ENCODE results near the gene CBX7.

CBX7 gene

DNA sequence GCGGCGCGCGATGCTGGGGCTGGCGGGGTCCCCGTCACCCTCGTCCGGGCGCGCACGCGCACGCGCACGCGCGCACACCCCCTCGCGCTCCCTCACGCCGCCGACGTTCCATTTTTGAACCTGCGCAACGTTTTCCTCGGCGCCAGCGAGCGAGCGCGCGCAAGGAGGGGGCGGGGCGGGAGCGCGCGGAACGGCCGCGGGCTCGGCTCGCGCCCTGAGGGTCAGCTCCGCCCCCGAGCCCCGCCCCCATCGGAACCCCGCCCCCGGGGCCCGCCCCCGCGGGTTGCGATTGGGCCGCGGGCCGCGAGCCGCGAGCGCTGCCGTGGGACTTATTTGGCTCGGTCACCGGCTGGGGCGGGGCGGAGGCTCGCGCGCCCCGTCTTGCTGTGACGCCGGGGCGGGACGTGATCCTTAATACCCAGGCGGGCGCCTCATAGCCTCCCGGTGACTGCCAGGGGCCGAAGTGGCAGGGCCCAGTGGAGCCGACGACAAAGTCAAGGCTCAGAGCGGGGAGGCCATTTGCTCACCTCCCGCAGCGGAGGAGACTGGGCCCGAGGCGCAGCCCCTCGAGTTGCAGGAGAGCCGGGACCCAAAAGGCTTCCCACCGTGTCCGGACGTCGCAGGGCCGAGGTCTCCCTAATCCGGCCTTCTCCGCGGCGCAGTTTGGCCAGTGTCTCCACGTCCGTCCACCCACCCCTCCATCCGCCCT is at the start of gene CBX7:
CBX7 (minus strand) TSS at position 170 of the 709 bp plus-strand sequence. CDS start 236 bp downstream, outside the sequence.
- DNase-seq (ENCODE audit: extremely low read depth in 1 of 2, low read depth in 1 of 2), result peak; percentile 76 to 92

DNA sequence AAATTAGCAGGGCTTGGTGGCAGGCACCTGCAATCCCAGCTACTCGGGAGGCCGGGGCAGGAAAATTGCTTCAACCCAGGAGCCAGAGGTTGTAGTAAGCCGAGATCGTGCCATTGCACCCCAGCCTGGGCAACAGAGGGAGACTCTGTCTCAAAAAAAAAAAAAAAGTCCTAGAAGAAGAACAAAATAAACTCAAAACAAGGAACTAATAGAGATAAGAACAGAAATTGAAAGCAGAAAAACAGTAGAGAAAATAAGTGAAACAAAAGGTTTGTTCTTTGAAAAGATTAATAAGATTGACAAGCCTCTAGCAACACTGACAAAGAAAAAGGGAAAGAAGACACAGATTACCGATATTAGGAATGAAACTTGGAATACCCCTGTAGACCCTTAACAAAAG is 45.1 kb upstream of the CBX7 start:
- DNase-seq (ENCODE audit: extremely low read depth in 1 of 2, low read depth in 1 of 2), result no peak

DNA sequence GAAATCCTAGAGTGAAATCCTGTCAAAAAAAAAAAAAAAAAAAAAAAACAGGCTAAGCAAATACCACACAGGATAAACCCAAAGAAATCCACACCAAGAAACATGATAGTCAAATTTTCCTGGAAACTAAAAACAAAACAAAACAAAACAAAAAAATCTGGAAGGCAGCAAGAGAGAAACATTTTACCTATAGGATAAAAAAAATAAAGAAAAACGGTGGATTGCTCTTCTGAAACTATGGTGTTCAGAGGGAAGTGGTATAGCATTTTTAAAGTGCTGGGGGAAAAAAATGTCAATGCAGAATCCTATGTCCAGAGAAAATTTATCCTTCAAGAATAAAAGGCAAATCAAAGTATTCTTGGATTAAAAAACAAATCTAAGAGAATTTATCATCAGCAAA is 41.6 kb upstream of the CBX7 start:
- DNase-seq (ENCODE audit: extremely low read depth in 1 of 2, low read depth in 1 of 2), result no peak

DNA sequence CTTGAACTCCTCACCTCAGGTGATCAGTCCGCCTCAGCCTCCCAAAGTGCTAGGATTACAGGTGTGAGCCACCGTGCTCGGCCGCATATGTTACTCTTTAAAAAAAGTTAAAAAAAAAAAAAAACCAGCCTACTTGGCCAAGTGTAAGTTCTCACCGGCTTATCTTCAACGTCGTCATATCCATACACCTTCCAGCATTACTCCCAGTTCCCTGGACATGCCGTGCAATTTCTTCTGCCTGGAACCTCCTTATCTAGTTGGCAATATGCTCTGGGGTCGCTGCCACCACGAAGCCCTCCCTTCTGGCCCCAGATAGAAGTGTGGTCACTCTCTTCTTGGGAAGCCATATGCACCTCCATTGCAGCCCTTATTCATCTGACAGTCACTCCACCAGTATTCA is 36.3 kb upstream of the CBX7 start:
- DNase-seq (ENCODE audit: extremely low read depth in 1 of 2, low read depth in 1 of 2), result no peak

DNA sequence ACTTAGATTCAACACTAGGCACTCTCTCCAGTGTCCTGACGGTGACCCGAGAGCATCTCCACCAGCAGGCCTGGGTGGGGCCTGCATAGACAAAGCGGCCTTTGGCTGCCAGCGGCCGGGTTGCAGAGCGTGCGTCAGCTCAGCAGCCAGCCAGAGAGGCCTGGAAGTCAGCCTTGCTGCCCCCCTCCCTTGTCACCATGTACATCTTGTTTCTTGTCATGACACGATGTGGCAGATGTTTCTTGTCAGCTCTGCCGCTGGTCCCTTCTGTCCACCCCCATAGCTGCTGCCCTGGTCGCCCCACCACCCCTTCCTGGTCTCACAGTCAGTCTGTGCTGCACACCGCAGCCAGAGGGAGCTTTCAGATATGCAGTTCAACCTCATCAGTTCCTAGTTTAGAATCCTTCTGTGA is 33.1 kb upstream of the CBX7 start:
- no peak for DNase-seq (ENCODE audit: extremely low read depth in 1 of 2, low read depth in 1 of 2)

DNA sequence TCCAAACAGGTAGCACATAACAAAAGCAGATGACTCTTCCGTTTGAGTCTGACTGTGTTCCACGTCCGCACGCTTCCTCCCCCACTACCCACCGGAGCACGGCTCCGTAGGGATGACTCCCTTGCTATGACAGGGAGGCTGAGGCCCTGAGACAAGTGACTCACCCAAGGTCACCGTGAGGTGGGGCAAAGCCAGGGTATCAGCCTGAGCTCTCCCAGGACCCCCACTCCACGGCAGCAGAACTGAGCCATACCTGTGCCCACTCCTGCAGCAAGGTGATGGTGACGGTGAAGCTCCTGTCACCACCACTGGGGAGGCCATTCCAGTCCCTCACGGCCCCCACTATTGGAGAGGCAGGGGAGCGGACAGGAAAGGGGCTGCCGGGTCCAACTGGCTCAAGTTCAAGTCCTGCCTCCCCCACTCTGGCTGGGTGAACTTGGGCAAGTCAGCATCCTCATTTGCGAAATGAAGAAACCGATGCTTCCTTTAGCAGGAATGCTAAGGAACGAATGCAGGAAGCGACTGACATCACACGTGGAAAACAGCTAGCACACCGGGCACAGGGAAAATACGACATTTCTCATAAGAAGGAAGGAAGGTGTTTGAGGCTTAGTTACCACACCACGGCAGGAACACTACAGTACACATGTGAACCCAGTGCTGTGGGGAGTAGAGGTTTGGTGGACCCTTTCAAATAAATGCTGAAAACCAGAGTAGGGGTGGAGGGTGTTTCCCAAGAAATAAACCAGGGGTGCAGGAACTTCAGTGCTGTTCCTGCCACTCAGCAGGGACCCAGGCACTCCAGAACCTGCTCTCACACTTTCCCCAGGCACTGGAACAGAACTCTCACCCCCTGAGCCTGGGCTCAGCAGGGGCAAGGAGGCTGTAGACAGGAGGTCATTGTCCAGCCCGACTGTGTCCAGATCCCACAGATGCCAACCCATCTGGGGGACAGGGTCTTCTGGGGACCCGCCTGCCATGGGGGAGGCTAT is 32.4 kb upstream of the CBX7 start:
- no peak for DNase-seq (ENCODE audit: extremely low read depth in 1 of 2, low read depth in 1 of 2)

DNA sequence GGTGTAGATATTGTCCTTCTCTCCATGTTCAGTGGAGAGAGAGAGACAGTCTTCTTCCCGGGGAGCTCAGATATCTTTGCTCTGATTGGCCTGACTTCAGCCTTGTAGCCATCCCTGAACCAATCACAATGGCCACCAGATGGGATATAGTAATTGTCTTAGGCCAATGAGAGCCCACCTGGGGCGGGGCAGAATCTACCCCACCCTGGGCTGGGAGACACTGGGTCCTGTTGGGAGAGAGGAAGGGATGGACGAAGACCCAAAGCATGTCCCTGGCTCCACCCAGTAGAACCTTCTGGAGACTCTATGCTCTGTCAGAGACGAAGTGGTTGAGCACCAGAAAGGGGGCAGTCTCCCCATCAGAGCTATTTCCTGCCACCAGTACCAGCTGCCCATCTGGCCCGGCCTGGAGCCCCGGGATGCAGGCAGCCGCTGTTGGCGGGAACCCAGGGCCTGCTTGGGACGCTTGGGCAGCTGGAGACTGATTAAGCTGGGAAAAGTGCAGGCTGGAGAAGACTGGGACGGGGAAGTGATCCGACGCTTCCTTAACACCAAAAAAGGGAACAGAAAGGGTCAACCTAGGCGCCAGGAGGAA is 31.6 kb upstream of the CBX7 start:
- no peak for DNase-seq (ENCODE audit: extremely low read depth in 1 of 2, low read depth in 1 of 2)

DNA sequence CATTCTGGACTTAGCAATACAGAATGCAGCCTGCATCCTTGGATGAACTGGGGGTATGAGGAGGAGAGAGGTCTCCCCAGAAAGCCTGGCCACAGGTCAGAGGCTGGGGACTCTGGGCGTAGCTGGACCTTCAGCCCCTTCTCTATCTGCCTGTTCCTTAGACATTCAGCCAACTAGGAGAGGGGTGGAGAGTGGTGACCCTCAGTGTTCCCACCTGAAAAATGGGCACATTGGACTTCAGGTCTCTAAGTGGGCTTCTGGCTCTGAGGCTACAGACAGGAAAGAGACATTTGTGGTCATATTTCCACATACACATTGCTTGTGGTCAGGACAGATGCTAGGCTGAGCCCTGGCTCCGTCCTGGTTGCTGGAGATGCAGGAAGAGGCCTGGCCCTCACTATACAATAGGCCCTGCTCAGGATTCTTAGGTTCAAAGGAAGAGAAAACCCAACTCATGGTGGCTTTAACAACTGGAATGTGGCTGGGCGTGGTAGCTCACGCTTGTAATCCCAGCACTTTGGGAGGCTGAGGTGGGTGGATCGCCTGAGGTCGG is 30.1 kb upstream of the CBX7 start:
- no peak for DNase-seq (ENCODE audit: extremely low read depth in 1 of 2, low read depth in 1 of 2)

DNA sequence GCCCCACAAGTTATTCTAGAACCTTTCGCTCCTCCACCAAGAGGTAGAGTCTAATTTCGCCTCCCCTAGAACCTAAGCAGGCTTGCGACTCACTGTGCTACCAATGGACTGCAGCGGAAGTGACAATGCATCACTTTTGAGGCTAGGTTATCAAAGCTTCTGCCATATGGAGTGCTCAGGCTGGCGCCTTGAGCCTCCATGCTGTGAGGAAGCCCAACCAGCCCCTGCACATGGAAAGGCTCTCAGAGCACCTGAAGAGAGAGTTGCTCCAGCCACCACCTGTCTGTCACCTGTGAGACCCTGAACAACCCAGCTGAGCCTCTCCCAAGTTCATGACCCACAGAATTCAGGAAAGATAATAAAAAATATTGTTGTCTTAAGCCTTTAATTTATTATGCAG is 29.3 kb upstream of the CBX7 start:
- DNase-seq (ENCODE audit: extremely low read depth in 1 of 2, low read depth in 1 of 2), result no peak

DNA sequence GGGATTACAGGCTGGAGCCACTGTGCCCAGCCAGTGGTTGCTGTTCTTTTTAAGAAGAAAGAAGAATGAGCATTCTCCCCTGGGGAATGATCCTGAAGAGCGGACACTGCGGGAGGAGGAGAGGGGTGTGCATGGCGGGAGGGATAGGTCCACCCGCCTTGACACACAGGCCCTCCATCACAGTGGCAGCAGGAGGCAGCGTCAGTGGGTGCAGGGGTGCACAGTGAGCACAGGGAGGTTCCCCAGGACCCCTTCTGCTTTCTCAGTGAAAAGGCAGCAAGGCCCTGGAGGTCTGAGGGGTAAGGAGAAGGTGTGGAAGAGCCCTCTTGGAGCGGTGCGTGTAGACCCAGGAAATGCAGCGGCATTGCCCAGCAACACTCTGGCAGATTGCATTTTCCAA is 28.9 kb upstream of the CBX7 start:
- DNase-seq (ENCODE audit: extremely low read depth in 1 of 2, low read depth in 1 of 2), result no peak

DNA sequence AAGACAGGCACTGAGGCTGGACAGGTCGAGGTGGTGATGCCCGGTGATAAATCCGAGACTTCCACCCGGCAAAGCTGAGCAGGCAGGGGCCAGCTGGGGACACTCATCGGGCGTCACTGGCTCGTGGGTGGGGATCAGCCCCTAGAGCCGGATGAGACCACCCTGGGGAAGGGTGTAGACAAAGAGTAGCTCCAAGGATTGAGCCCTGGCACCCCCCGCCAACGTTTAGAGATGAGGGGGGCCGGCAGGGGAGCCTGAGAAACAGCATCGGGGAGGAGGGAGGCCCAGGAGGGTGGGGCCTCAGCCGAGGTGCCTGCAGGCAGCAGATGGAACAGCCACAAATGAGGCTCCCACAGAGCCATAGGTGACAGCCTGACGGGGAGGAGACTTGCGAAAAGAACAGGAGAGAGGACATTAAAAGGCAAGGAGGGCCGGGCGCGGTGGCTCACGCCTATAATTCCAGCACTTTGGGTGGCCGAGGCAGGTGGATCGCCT is 27.4 kb upstream of the CBX7 start:
- DNase-seq (ENCODE audit: extremely low read depth in 1 of 2, low read depth in 1 of 2), result no peak

DNA sequence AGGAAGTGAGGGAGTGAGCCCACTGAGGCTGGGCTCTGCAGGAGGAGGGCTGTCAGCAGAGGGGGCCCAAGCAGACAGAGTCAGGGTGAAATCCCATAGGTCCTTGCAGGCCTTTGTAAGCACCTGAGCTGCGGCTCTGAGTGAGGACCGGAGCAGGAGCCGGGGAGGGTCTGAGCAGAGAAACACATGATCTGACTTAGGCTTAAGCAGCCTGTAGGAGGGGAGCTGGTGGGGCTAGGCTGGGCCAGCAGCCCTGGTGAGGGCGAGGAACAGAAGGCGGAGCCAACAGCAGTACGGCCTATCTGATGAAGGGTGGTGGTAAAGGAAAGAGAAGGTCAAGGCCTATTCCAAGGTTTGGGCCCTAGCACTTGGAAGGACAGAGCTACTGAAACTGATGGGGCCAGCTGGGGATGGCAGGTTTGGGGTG is 26.9 kb upstream of the CBX7 start:
- no peak for DNase-seq (ENCODE audit: extremely low read depth in 1 of 2, low read depth in 1 of 2)

DNA sequence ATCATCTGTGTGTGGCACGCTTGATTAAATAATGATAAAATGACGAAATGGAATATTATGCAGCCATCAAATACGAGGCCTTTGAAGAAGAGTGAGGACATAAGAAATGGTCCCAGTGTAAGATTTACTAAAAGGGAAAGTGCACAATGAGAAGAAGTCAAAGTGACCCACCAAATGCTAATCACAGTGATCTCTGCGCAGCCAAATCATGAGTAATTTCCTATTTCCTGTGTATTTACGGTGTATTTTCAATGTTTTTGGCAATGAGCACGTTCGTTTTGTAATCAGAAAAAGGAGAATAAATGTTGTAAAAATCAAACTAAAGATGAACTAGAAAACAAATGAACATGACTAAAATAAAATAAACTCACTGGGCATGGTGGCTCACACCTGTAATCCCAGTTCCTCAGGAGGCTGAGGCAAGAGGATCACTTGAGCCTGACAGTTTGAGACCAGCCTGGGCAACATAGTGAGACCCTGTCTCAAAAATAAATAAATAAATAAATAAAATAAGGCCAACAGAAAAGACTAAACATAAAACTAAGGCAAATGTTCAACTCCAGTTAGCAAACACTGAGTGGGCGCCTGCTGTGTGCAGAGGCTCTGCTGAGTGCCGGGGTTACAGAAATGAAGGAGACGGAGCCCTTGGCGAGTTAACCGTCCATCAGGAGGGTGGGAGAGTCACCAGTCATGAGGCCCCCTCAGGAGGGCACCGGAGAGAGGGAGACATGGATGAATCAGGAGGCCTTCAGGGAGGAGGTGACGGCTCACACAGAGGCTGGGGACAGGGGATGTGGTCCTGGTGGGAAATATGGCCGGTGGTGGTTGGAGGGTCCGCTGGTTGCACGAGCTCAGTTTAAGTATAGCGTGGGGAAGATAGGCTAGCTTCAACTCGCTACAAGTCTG is 26.0 kb upstream of the CBX7 start:
- no peak for DNase-seq (ENCODE audit: extremely low read depth in 1 of 2, low read depth in 1 of 2)

DNA sequence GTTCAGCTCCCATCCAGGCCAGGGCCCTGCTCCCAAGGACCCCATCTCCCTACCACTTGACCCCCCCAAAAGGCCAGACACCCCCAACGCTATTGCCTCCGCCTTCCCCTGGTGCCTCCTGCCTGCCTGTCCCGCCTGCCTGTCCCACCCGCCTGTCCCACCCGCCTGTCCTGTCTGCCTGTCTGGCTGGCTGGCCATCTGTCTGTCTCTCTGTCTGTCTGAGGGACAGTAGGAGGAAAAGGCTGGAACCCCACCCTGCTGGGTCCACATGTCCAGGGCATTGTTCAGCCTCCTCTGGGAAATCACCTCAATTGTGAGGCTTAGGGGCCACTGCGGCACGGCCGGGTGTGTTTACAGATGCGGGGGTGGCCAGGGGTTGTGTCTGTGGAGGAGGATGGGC is 25.3 kb upstream of the CBX7 start:
- no peak for DNase-seq (ENCODE audit: extremely low read depth in 1 of 2, low read depth in 1 of 2)

DNA sequence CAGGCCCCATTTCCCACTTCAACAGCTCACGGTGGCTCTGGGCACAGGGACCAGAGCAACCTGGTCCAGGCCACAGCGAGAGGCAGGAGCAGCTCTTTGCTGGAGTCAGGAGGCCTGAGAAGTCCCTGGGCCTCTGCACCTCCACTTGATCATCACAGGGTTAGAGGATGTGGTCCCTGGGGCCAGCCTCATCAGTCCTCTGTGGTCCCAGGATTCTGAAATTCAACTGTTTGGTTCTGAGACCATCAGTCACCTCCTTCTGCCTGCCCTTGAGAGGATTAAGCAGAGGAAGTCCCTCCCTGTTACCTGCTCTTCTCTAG is 24.9 kb upstream of the CBX7 start:
- no peak for DNase-seq (ENCODE audit: extremely low read depth in 1 of 2, low read depth in 1 of 2)

DNA sequence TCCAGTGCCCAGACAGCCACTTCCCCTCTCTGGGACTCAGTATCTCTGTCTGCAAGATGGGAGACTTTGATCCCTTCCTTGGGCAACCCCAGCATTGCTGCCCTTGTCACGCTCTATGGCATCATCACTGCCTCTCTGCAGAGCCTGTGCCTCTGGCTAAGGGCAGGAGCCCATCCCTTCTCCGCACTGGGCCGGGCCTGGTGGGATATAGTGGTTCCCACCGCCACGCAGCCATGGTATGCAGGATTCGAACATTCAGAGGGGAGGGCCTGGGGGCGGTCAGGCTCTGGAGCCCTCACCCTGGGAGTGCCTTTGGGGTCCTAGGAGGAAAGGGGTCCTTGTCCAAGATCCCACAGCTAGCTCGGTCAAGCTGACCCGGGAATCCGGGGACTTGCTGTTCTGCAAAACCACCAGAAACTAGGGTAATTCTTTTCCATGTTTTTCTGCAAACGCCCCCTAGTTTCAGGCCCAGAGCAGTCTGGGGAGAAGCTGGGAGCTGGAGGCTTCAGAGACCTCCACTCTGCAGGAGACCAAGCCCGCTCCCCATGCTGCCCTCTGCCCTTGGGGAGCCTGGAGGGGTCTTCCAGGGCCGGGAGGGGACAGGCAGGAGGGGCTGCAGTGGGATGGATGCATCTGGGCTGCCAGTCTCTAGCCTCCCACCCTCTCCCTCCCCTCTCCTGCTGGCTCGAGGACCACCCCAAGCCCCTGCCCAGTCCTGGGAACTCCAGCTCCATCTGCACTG is 24.4 kb upstream of the CBX7 start:
- no peak for DNase-seq (ENCODE audit: extremely low read depth in 1 of 2, low read depth in 1 of 2)

DNA sequence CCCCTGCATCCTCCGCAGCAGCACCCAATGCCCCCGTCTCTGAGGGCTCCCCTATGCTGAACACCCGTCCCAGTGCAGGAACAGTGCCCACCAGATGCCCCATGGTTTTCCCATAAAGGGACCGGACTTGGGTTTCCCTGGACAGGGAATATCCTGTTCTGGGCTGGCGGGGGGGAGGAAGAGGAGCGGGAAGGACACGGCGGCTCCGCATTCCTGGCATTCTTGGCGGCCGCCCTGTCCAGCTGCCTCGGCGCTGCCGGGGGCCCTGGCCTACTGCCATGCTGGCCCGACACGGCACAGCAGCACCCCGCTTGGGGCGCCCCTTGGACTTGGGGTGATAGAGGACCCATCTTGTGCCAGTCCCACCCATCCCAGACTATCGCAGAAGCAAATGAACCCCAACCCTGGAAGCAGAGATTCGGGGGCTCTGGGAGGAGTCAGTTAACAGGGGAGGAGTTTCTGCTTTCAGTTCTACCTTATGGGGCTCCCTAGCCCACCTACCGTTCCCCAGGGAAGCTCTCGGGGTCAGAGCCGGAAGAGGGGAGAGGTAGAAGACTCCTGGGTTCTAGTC is 23.7 kb upstream of the CBX7 start:
- no peak for DNase-seq (ENCODE audit: extremely low read depth in 1 of 2, low read depth in 1 of 2)

DNA sequence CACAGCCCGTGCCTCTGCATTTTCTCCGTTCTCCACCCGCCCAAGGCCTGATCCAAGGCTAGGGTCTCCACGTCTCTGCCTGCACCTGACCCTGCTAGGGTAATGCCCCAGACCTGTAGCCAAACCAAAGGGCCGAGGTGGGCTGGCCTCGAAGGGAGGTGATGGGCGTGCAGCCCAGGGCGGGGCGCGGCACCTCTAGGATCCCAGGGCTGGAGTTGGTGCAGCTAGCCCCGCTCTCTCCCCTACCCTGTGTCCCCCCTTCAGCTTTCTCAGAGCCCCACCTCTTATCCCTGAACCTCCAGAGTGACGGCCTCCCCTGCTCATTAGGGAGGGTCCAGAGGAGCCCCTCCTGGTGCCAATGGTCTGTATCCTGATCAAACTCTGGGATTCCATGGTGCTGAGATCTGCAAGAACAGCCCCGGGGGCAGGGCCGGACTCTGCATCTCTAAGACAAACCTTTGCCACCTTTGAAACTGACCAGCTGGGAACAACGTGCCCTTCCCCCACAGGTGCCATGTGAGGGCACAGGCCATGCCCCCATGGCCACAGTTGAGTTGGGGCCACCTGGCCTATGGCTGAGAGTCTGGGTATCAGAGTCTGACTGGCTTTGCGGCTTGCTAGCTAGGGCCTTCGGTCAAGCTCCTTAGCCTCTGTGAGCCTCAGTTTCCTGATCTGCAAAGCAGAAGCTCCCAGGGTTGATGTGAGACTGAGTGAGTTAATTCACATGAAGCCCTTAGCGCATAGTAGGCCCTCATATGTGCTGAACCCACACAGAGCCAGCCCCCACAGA is 23.1 kb upstream of the CBX7 start:
- no peak for DNase-seq (ENCODE audit: extremely low read depth in 1 of 2, low read depth in 1 of 2)
